K562 (cell line): ENCODE results near the gene AFDN. TPM values are rescaled to one million over a fixed set of nuclear protein-coding genes. Genes with fewer than 3 reads are reported as not detected.

Experiments used
- ATAC-seq: fragments of 200-7000 bp; cut with Tn5 transposase; 3 replicates; pipeline ENCODE4 v1.9.1; 2020; ENCODE audit warnings: moderate library complexity
- BruUV-seq: library from RNA; stranded (reverse); fragments of 400-500 nt; replicated peaks from 2 replicates; lab custom pipeline; 2021; lab: Mats Ljungman, UMichigan
- CTCF ChIA-PET: fragments of 300-600 bp; formaldehyde crosslinking; extraction: SDS; loops from one replicate; lab custom pipeline; 2021; ENCODE audit warnings: low intra/inter-chr PET ratio; lab: Yijun Ruan, JAX
- POLR2A ChIA-PET: fragments of 300-600, 350-650 bp; sonication (Branson Sonifier 250); formaldehyde crosslinking; extraction: SDS; loops from one replicate; lab custom pipeline; 2021; ENCODE audit warnings: antibody characterized with exemption, inconsistent platforms; lab: Yijun Ruan, JAX
- DNase-seq, 4 experiments: peaks; one replicate each; pipeline versions ENCODE4 v3.0.0 to v3.0.0-alpha.2; 2011 to 2018; ENCODE audit warnings: low spot score in 3 of 4, mixed read lengths in 3 of 4; ENCODE audit errors: extremely low read depth in 1 of 4
- FAIRE-seq: peaks from 2 replicates; lab custom pipeline; 2011; peaks lifted over from hg19 to GRCh38; lab: Jason Lieb, UNC
- H2AFZ ChIP-seq: 2 replicates; pipeline ENCODE4 v1.6.0; 2011; ENCODE audit warnings: low read depth, low read length, control low read depth, inconsistent platforms
- H3K27ac ChIP-seq: fragments of 200-600 bp; 3 replicates; pipeline ENCODE4 v1.8.0; 2011; ENCODE audit warnings: low read depth, mild to moderate bottlenecking, control low read depth, inconsistent platforms, low read length, moderate library complexity, mixed read lengths; ENCODE audit errors: extremely low read depth
- H3K27me3 ChIP-seq, 2 experiments: fragments of 300-600 bp in 1 of 2; 2 replicates in 1 of 2; 3 replicates in 1 of 2; pipeline versions ENCODE4 v1.6.0 to v1.8.0; 2011; ENCODE audit warnings: inconsistent platforms in 2 of 2, low read length in 2 of 2, mild to moderate bottlenecking in 1 of 2, mixed read lengths in 1 of 2, moderate library complexity in 1 of 2; ENCODE audit not compliant: control insufficient read depth in 2 of 2, insufficient read depth in 2 of 2
- H3K36me3 ChIP-seq: fragments of 300-600 bp; 3 replicates; pipeline ENCODE4 v1.8.0; 2011; ENCODE audit warnings: mild to moderate bottlenecking, low read length, inconsistent platforms; ENCODE audit not compliant: control insufficient read depth, insufficient read depth
- H3K4me1 ChIP-seq, 2 experiments: fragments of 200-600 bp in 1 of 2; replicated peaks in 1 of 2; 2 replicates in 1 of 2; 3 replicates in 1 of 2; pipeline versions ENCODE4 v1.5.1 to v1.8.0; 2011; ENCODE audit warnings: inconsistent platforms in 2 of 2, low read length in 2 of 2, mild to moderate bottlenecking in 1 of 2, mixed read lengths in 1 of 2, moderate library complexity in 1 of 2; ENCODE audit not compliant: control insufficient read depth in 2 of 2, insufficient read depth in 2 of 2
- H3K4me2 ChIP-seq: 2 replicates; pipeline ENCODE4 v1.6.1; 2011; ENCODE audit warnings: low read length, control low read depth, inconsistent platforms, mixed read lengths; ENCODE audit not compliant: insufficient read depth
- H3K4me3 ChIP-seq: fragments of 200-600 bp; sonication (generic), shearing (Covaris generic); 2 replicates; pipeline ENCODE4 v1.5.1; 2016; ENCODE audit warnings: control low read depth, inconsistent platforms
- H3K79me2 ChIP-seq: fragments of 200-600 bp; 3 replicates; pipeline ENCODE4 v1.8.0; 2011; ENCODE audit warnings: low read length, inconsistent platforms; ENCODE audit not compliant: control insufficient read depth, insufficient read depth
- H3K9ac ChIP-seq, 2 experiments: 2 replicates each; pipeline versions ENCODE4 v1.6.0 to v1.6.1; 2011; ENCODE audit warnings: low read depth in 2 of 2, low read length in 2 of 2, control low read depth in 1 of 2, inconsistent platforms in 1 of 2, mild to moderate bottlenecking in 1 of 2, mixed read lengths in 1 of 2; ENCODE audit not compliant: insufficient read depth in 1 of 2
- H3K9me1 ChIP-seq: one replicate; pipeline ENCODE4 v1.6.0; 2011; ENCODE audit warnings: inconsistent platforms, mild to moderate bottlenecking, low read length, moderate library complexity; ENCODE audit not compliant: control insufficient read depth, insufficient read depth
- H3K9me3 ChIP-seq: replicated peaks from 2 replicates; pipeline ENCODE4 v1.5.1; 2011; ENCODE audit warnings: low read depth, low read length, inconsistent platforms; ENCODE audit not compliant: control insufficient read depth, insufficient read depth
- H4K20me1 ChIP-seq: replicated peaks from 2 replicates; pipeline ENCODE4 v1.6.1; 2011; ENCODE audit warnings: low read length, inconsistent platforms, mixed read lengths; ENCODE audit not compliant: control insufficient read depth, insufficient read depth
- GATA2 ChIP-seq: sonication (generic); formaldehyde crosslinking; IDR thresholded peaks from 2 replicates; pipeline ENCODE4 v1.4.0; 2020; ENCODE audit warnings: mild to moderate bottlenecking, missing genetic modification reagents
- HDAC8 ChIP-seq: fragments of 450-650 bp; IDR thresholded peaks from 2 replicates; pipeline ENCODE4 v1.6.1; 2016; ENCODE audit warnings: mild to moderate bottlenecking, missing genetic modification characterization, moderate library complexity, missing compliant biosample characterization
- HNRNPH1 ChIP-seq: fragments of 200-400 bp; formaldehyde crosslinking; optimal IDR thresholded peaks from 2 replicates; pipeline ENCODE3; 2017; ENCODE audit warnings: low read depth, mild to moderate bottlenecking, low read length, moderate library complexity
- ILF3 ChIP-seq: fragments of 450-650 bp; IDR thresholded peaks from 2 replicates; pipeline ENCODE4 v1.6.1; 2018; ENCODE audit warnings: antibody characterized with exemption, mild to moderate bottlenecking, moderate library complexity, borderline replicate concordance
- PHTF2 ChIP-seq: fragments of 250-450 bp; sonication (Bioruptor Pico); IDR thresholded peaks from 2 replicates; pipeline ENCODE4 v1.5.0; 2021; ENCODE audit warnings: mild to moderate bottlenecking
- TFE3 ChIP-seq: fragments of 450-650 bp; formaldehyde crosslinking; IDR thresholded peaks from 2 replicates; pipeline ENCODE4 v1.4.0; 2020; ENCODE audit warnings: mild to moderate bottlenecking, mixed read lengths
- THRAP3 ChIP-seq: fragments of 450-650 bp; IDR thresholded peaks from 2 replicates; pipeline ENCODE4 v1.6.1; 2016; ENCODE audit warnings: mild to moderate bottlenecking, inconsistent platforms, borderline replicate concordance
- ZNF133 ChIP-seq: fragments of 250-450 bp; sonication (Bioruptor Pico); IDR thresholded peaks from 2 replicates; pipeline ENCODE4 v1.4.0; 2020; ENCODE audit warnings: mild to moderate bottlenecking
- ZNF140 ChIP-seq: fragments of 250-450 bp; sonication (Bioruptor Pico); IDR thresholded peaks from 2 replicates; pipeline ENCODE4 v1.8.0; 2021; ENCODE audit warnings: moderate library complexity, mild to moderate bottlenecking, inconsistent platforms
- WGBS: fragments of 100-300 bp; shearing (Covaris generic); methylation state at CpG from one replicate; pipeline ENCODE4 v1.1.6; 2016; ENCODE audit warnings: low coverage, mixed read lengths; ENCODE audit not compliant: insufficient coverage; ENCODE audit errors: missing lambda C conversion rate; 5-methylcytosine and 5-hydroxymethylcytosine counted together
- in situ Hi-C: fragments of 300-500 bp; cut with MboI; formaldehyde crosslinking; loops from 4 replicates; pipeline ENCODE4 v1.15.0; 2018; ENCODE audit warnings: inconsistent platforms, mixed read lengths
- intact Hi-C: fragments of 100-400 bp; cut with micrococcal nuclease; formaldehyde crosslinking; loops from 2 replicates; pipeline ENCODE4 v1.14.2; 2022
- polyA plus RNA-seq, 8 experiments: library from polyadenylated mRNA; depleted of rRNA in 4 of 8; stranded (reverse) in 5 of 8; unstranded in 3 of 8; fragments of >200 nt; fragmentation: Nextera tagmentation in 2 of 8; fragmentation: Illumina TruSeq in 1 of 8; extraction: Ambion mirVana in 2 of 8; extraction: Trizol in 1 of 8; gene quantifications; 2 replicates each; pipeline versions ENCODE4 v1.2.1 to v1.2.3, GENCODE V29; 2011 to 2014; ENCODE audit warnings: inconsistent platforms in 1 of 8, missing spikeins in 1 of 8
- total RNA-seq, 7 experiments: library from RNA; depleted of rRNA in 6 of 7; stranded (reverse); fragments of >200 nt in 6 of 7; fragmentation: Illumina TruSeq in 2 of 7; extraction: Trizol in 2 of 7; gene quantifications; 2 replicates each; pipeline versions ENCODE4 v1.2.1 to v1.2.3, GENCODE V29; 2011 to 2021; ENCODE audit warnings: low replicate concordance in 1 of 7
- TF ChIP-seq, protein P1 (sequence below), 2 experiments: fragments of 450-650 bp in 1 of 2; sonication (generic) in 1 of 2; formaldehyde crosslinking; conservative IDR thresholded peaks; 2 replicates each; pipeline versions ENCODE4 v1.4.0 to v1.8.1; 2020 to 2022; ENCODE audit warnings: mild to moderate bottlenecking in 1 of 2, missing genetic modification reagents in 1 of 2

AFDN gene
- total and polyA plus RNA-seq, 9 of the 15 experiments (the other 6 are each of a cell fraction or from before 2014, with no cell fraction given): 7.2 to 129 (median 105) TPM

GRCh38 chr6:167946604-167947003 is 119.9 kb downstream of the AFDN start (continued):
- TF ChIP-seq ZNF133 (CRISPR knock-in tag) (no peak), ILF3 (no peak), GATA2 (no peak), PHTF2 (CRISPR knock-in tag) (no peak), HNRNPH1 (no peak)

- peaks cover 0 to 5% of the 10 kb centered on the region in 2 experiments; a peak in 1 of 5 replicates for H3K4me1 ChIP-seq
- TF ChIP-seq ZNF140 (CRISPR knock-in tag): no peak
- TF ChIP-seq TFE3 (CRISPR knock-in tag): no peak
- TF ChIP-seq, protein P1, sequence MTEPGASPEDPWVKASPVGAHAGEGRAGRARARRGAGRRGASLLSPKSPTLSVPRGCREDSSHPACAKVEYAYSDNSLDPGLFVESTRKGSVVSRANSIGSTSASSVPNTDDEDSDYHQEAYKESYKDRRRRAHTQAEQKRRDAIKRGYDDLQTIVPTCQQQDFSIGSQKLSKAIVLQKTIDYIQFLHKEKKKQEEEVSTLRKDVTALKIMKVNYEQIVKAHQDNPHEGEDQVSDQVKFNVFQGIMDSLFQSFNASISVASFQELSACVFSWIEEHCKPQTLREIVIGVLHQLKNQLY (CRISPR knock-in tag; conservative IDR thresholded peaks at IDR 0.05): no peak
- no peak for TF ChIP-seq THRAP3
- TF ChIP-seq HDAC8 (tag): no peak
- H4K20me1 ChIP-seq: no peaks in the 10 kb centered on the region
- CTCF ChIA-PET: no interaction called here
- in situ Hi-C loops (no loop called here), intact Hi-C loops (no loop called here)
- H3K27ac ChIP-seq: no peak overlapping the region
- 100% methylated on average over 1 of the region's 1 CpG for WGBS
- H3K9ac ChIP-seq: no peak overlapping the region
- H3K9me3 ChIP-seq: no peaks in the 10 kb centered on the region
- no peak overlapping the region for H2AFZ ChIP-seq
- no peak for FAIRE-seq
- no TSS peak for BruUV-seq
- no peak for ATAC-seq
- H3K9me1 ChIP-seq: no peaks in the 10 kb centered on the region
- no peak overlapping the region for H3K4me3 ChIP-seq
- H3K27me3 ChIP-seq: no peaks in the 10 kb centered on the region
- POLR2A ChIA-PET: no interaction called here
- H3K79me2 ChIP-seq: no peaks in the 10 kb centered on the region
- peaks cover 91% of the 10 kb centered on the region for H3K36me3 ChIP-seq
- DNase-seq: no peak
- no peak overlapping the region for H3K4me2 ChIP-seq
Observed at GRCh38 chr6:167947716-167948115, 121.0 kb downstream of the AFDN start.
